ENCODE measurements around the gene ABCA13.
"Not testable (repeated sequence)": the region's sequence is repeated elsewhere in the genome, so short reads cannot be mapped to it uniquely, and the experiment has no call there.

ABCA13 gene

GRCh38 chr7:48202916-48203315 is 31.7 kb downstream of the ABCA13 start:
- WGBS, result 94% methylated on average over 41 of the region's 41 CpGs

DNA sequence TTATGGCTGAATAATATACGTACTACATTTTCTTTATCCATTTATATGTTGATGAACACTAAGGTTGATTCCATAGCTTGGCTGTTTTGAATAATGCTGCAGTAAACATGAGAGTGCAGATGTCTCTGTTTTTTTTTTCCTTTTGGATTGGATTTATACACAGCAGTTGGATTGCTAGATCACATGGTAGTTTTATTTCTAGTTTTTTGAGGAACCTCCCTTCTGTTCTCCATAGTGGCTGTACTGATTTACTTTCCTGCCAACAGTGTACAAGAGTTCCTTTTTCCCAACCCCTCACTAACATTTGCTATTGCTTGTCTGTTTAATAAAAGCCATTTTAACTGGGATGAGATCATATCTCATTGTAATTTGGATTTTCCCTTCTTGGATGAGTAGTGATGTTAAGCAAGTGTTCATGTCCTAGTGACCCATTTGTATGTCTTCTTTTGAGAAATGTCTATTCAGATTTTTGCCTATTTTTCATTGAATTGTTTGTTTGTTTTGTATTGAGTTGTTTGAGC is 36.0 kb downstream of the ABCA13 start:
- WGBS, result no CpG with 5 or more reads among the region's 1 CpG
- no peak overlapping the region for H3K27ac ChIP-seq (ENCODE audit: low read depth, low read length)

More at GRCh38 chr7:48202916-48203315, 31.7 kb downstream of the ABCA13 start:
- H3K4me1 ChIP-seq (ENCODE audit: insufficient read depth, low read length); H3K9ac ChIP-seq (ENCODE audit: low read depth, low read length); H3K36me3 ChIP-seq (ENCODE audit: insufficient read depth, low read length); H3K27me3 ChIP-seq (ENCODE audit: insufficient read depth, low read length); H3K9me3 ChIP-seq (ENCODE audit: insufficient read depth, low read depth, low read length); H3K27ac ChIP-seq (ENCODE audit: low read depth, low read length); H3K4me3 ChIP-seq (ENCODE audit: low read length): not testable (repeated sequence)

GRCh38 chr7:48209004-48209600 is 37.8 kb downstream of the ABCA13 start:
- Histone ChIP-seq H3K36me3 (ENCODE audit: insufficient read depth, low read length) (no peaks in the 10 kb centered on the region), H3K4me3 (ENCODE audit: low read length) (no peak overlapping the region), H3K9ac (ENCODE audit: low read depth, low read length) (no peak overlapping the region), H3K27me3 (ENCODE audit: insufficient read depth, low read length) (no peaks in the 10 kb centered on the region), H3K4me1 (ENCODE audit: insufficient read depth, low read length) (no peaks in the 10 kb centered on the region), H3K27ac (ENCODE audit: low read depth, low read length) (no peak overlapping the region), H3K9me3 (ENCODE audit: insufficient read depth, low read depth, low read length) (no peaks in the 10 kb centered on the region)
- 100% methylated on average over 1 of the region's 1 CpG for WGBS

More for the DNA sequence above, 36.0 kb downstream of the ABCA13 start:
- Histone ChIP-seq H3K36me3 (ENCODE audit: insufficient read depth, low read length) (no peaks in the 10 kb centered on the region), H3K9me3 (ENCODE audit: insufficient read depth, low read depth, low read length) (no peaks in the 10 kb centered on the region), H3K27me3 (ENCODE audit: insufficient read depth, low read length) (no peaks in the 10 kb centered on the region), H3K9ac (ENCODE audit: low read depth, low read length) (no peak overlapping the region), H3K4me1 (ENCODE audit: insufficient read depth, low read length) (no peaks in the 10 kb centered on the region), H3K4me3 (ENCODE audit: low read length) (no peak overlapping the region)

DNA sequence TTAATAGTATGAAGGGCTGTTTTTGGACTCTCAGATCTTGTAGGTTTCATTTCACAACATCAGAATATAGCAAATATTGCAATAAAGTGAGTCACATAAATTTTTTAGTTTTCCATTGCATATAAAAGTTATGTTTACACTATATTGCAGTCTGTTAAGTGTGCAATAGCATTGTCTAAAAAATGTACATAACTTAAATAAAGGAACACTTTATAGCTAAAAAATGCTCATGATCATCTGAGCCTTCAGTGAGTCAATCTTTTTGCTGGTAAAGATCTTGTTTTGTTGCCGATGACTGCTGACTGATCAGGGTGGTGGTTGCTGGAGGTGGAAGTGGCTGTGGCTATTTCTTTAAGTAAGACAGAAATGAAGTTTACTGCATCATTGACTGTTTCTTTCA is 42.0 kb downstream of the ABCA13 start:
- Histone ChIP-seq H3K9ac (ENCODE audit: low read depth, low read length) (no peak overlapping the region), H3K27ac (ENCODE audit: low read depth, low read length) (no peak overlapping the region)
- WGBS, result 95% methylated on average over 1 of the region's 1 CpG

DNA sequence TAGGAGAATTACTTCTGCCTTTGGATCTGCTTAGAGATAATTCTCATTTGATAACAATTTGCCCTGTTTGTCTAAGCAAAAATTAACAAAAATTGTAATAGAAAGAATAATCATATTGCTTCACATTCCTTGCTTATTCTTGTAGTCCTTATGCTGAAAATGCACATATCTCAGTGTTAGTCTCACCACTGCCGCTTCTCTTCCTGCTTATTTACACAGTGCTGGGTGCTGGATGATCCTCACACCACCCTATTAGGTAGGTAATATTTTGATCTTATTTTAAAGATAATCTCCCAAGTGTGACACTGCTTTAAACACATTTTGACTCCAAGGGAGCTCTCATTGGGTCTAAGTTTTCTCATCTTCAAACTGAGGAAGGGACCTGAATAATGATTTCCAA is 46.0 kb downstream of the ABCA13 start:
- Histone ChIP-seq H3K9me3 (ENCODE audit: insufficient read depth, low read depth, low read length) (peaks cover 6% of the 10 kb centered on the region; the same call in 1 of the 2 replicates), H3K36me3 (ENCODE audit: insufficient read depth, low read length) (no peaks in the 10 kb centered on the region), H3K27me3 (ENCODE audit: insufficient read depth, low read length) (no peaks in the 10 kb centered on the region), H3K4me3 (ENCODE audit: low read length) (no peak overlapping the region), H3K4me1 (ENCODE audit: insufficient read depth, low read length) (no peaks in the 10 kb centered on the region), H3K27ac (ENCODE audit: low read depth, low read length) (no peak overlapping the region), H3K9ac (ENCODE audit: low read depth, low read length) (no peak overlapping the region)
- WGBS, result 92% methylated on average over 1 of the region's 1 CpG

More for the DNA sequence above, 42.0 kb downstream of the ABCA13 start:
- Histone ChIP-seq H3K27me3 (ENCODE audit: insufficient read depth, low read length) (no peaks in the 10 kb centered on the region), H3K36me3 (ENCODE audit: insufficient read depth, low read length) (no peaks in the 10 kb centered on the region), H3K9me3 (ENCODE audit: insufficient read depth, low read depth, low read length) (peaks cover 6% of the 10 kb centered on the region; the same call in 1 of the 2 replicates), H3K4me1 (ENCODE audit: insufficient read depth, low read length) (no peaks in the 10 kb centered on the region), H3K4me3 (ENCODE audit: low read length) (no peak overlapping the region)

GRCh38 chr7:48217753-48218152 is 46.5 kb downstream of the ABCA13 start:
- no peaks in the 10 kb centered on the region for H3K4me1 ChIP-seq (ENCODE audit: insufficient read depth, low read length)
- H3K4me3 ChIP-seq (ENCODE audit: low read length), result no peak overlapping the region
- peaks cover 6% of the 10 kb centered on the region; the same call in 1 of the 2 replicates for H3K9me3 ChIP-seq (ENCODE audit: insufficient read depth, low read depth, low read length)
- no peak overlapping the region for H3K27ac ChIP-seq (ENCODE audit: low read depth, low read length)
- no peaks in the 10 kb centered on the region for H3K27me3 ChIP-seq (ENCODE audit: insufficient read depth, low read length)
- no peaks in the 10 kb centered on the region for H3K36me3 ChIP-seq (ENCODE audit: insufficient read depth, low read length)
- H3K9ac ChIP-seq (ENCODE audit: low read depth, low read length), result no peak overlapping the region

DNA sequence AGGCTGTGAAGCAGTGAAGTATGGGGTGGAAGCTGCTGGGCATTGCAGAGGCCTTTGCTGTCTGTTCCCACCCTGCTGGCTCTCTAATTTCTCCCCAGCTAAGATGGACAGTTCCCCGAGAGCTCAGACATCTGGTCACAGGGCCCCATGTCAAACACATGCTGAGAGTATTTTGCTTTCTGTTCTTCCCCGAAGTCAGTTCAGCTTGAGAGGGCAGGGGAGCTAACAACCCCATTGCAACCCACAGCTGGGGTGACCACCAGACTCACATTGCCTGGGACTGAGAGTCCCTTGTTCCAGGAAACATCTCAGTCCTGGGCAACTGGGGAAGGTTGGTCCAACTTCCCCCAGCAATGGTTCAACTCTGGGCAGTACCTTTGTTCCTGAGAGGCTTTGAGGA is 52.8 kb downstream of the ABCA13 start:
- no peaks in the 10 kb centered on the region for H3K9me3 ChIP-seq (ENCODE audit: insufficient read depth, low read depth, low read length)
- no peak overlapping the region for H3K4me3 ChIP-seq (ENCODE audit: low read length)
- H3K27me3 ChIP-seq (ENCODE audit: insufficient read depth, low read length), result no peaks in the 10 kb centered on the region
- no peak overlapping the region for H3K9ac ChIP-seq (ENCODE audit: low read depth, low read length)
- H3K36me3 ChIP-seq (ENCODE audit: insufficient read depth, low read length), result no peaks in the 10 kb centered on the region
- no peak overlapping the region for H3K27ac ChIP-seq (ENCODE audit: low read depth, low read length)
- H3K4me1 ChIP-seq (ENCODE audit: insufficient read depth, low read length), result no peaks in the 10 kb centered on the region
- 91% methylated on average over 2 of the region's 2 CpGs for WGBS

- H3K9me3 ChIP-seq (ENCODE audit: insufficient read depth, low read depth, low read length), result no peaks in the 10 kb centered on the region
- H3K27ac ChIP-seq (ENCODE audit: low read depth, low read length), result no peak overlapping the region
- 96% methylated on average over 4 of the region's 4 CpGs for WGBS
Observed at GRCh38 chr7:48225101-48225500, 53.8 kb downstream of the ABCA13 start.

DNA sequence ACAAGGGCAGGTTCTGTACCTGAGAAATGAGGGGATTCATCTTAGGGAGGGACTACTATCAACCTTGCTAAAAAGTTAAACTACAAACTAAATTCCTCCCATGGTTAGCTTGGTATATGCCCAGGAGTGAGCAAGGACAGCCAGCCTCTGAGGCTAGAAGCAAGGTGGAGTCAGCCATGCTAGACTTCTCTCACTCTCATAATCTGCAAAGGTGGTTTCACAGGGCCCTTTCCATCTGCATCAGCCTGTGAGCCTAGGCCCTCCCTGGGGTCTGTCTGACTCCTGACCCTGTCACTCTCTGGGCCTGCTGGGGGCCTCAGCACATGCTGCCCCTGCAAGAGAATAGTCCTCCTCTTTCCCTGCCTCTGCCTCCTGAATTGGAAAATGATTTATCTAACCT is 66.1 kb downstream of the ABCA13 start:
- no peak overlapping the region for H3K4me3 ChIP-seq (ENCODE audit: low read length)
- H3K9me3 ChIP-seq (ENCODE audit: insufficient read depth, low read depth, low read length), result peaks cover 17% of the 10 kb centered on the region
- no peaks in the 10 kb centered on the region for H3K4me1 ChIP-seq (ENCODE audit: insufficient read depth, low read length)
- H3K9ac ChIP-seq (ENCODE audit: low read depth, low read length), result no peak overlapping the region
- H3K27ac ChIP-seq (ENCODE audit: low read depth, low read length), result no peak overlapping the region
- no peaks in the 10 kb centered on the region for H3K36me3 ChIP-seq (ENCODE audit: insufficient read depth, low read length)
- no peaks in the 10 kb centered on the region for H3K27me3 ChIP-seq (ENCODE audit: insufficient read depth, low read length)

More at GRCh38 chr7:48225101-48225500, 53.8 kb downstream of the ABCA13 start:
- Histone ChIP-seq H3K27me3 (ENCODE audit: insufficient read depth, low read length) (no peaks in the 10 kb centered on the region), H3K4me1 (ENCODE audit: insufficient read depth, low read length) (no peaks in the 10 kb centered on the region), H3K4me3 (ENCODE audit: low read length) (no peak overlapping the region), H3K36me3 (ENCODE audit: insufficient read depth, low read length) (no peaks in the 10 kb centered on the region), H3K9ac (ENCODE audit: low read depth, low read length) (no peak overlapping the region)

DNA sequence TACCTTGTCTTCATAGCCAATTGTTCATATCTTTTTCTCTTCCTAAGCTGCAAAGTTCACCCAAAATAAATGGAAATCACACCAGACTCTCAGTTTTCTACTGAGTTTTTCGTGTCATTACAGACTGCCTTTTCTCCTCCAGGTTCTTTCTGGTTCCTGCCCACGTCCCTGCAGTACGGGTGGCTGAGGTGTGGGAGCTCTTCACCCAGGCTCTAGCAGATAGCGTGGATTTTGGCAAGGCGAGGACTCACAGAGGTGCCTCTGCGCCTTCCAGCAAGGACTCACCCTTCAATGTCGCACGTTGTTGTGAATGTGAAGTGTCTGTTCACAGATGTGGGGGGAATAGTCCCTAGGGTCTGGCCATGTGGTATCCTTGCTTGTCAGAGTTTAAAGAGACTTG is 71.6 kb downstream of the ABCA13 start:
- WGBS, result 98% methylated on average over 7 of the region's 8 CpGs
- H3K9ac ChIP-seq (ENCODE audit: low read depth, low read length), result no peak overlapping the region
- no peaks in the 10 kb centered on the region for H3K4me1 ChIP-seq (ENCODE audit: insufficient read depth, low read length)
- H3K27ac ChIP-seq (ENCODE audit: low read depth, low read length), result no peak overlapping the region
- no peaks in the 10 kb centered on the region for H3K36me3 ChIP-seq (ENCODE audit: insufficient read depth, low read length)
- H3K9me3 ChIP-seq (ENCODE audit: insufficient read depth, low read depth, low read length), result no peaks in the 10 kb centered on the region
- no peaks in the 10 kb centered on the region for H3K27me3 ChIP-seq (ENCODE audit: insufficient read depth, low read length)
- H3K4me3 ChIP-seq (ENCODE audit: low read length), result no peak overlapping the region

- WGBS, result 98% methylated on average over 5 of the region's 5 CpGs
- Histone ChIP-seq H3K9ac (ENCODE audit: low read depth, low read length) (no peak overlapping the region), H3K4me3 (ENCODE audit: low read length) (no peak overlapping the region), H3K4me1 (ENCODE audit: insufficient read depth, low read length) (peaks cover under 1% of the 10 kb centered on the region; the same call in 1 of the 2 replicates), H3K36me3 (ENCODE audit: insufficient read depth, low read length) (no peaks in the 10 kb centered on the region), H3K27ac (ENCODE audit: low read depth, low read length) (no peak overlapping the region), H3K9me3 (ENCODE audit: insufficient read depth, low read depth, low read length) (no peaks in the 10 kb centered on the region), H3K27me3 (ENCODE audit: insufficient read depth, low read length) (no peaks in the 10 kb centered on the region)
Observed at GRCh38 chr7:48244864-48245271, 73.6 kb downstream of the ABCA13 start.
